ENCODE data around the gene PDE7B.

The PDE7B gene

DNA sequence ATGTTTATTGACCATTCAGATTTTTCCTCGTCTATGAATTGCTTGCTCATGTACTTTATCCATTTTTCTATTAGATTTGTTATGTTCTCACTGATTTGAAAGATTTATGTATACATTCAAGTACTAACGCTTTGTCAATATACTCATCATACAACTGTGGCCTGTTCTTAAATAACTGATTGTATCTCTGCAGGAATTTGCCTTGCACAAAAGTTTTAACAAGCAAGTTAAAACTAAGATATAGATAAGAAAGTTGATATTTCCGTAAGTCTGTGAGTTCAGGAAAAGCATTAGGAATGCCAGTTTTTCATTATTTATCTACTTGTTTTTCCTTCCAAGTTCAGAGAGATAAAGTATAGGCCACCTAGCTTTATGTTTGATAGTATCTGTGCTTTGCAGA lies 95.2 kb downstream of the PDE7B start:
- DNase-seq (ENCODE audit: low read depth) = peak; percentile 67
- TF ChIP-seq, protein P1, sequence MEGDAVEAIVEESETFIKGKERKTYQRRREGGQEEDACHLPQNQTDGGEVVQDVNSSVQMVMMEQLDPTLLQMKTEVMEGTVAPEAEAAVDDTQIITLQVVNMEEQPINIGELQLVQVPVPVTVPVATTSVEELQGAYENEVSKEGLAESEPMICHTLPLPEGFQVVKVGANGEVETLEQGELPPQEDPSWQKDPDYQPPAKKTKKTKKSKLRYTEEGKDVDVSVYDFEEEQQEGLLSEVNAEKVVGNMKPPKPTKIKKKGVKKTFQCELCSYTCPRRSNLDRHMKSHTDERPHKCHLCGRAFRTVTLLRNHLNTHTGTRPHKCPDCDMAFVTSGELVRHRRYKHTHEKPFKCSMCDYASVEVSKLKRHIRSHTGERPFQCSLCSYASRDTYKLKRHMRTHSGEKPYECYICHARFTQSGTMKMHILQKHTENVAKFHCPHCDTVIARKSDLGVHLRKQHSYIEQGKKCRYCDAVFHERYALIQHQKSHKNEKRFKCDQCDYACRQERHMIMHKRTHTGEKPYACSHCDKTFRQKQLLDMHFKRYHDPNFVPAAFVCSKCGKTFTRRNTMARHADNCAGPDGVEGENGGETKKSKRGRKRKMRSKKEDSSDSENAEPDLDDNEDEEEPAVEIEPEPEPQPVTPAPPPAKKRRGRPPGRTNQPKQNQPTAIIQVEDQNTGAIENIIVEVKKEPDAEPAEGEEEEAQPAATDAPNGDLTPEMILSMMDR (IDR thresholded peaks at IDR 0.05; ENCODE audit: control insufficient read depth, extremely low read depth, insufficient read depth) = no peak
- no peak overlapping the region for H3K4me3 ChIP-seq (ENCODE audit: low read depth, low read length)

DNA sequence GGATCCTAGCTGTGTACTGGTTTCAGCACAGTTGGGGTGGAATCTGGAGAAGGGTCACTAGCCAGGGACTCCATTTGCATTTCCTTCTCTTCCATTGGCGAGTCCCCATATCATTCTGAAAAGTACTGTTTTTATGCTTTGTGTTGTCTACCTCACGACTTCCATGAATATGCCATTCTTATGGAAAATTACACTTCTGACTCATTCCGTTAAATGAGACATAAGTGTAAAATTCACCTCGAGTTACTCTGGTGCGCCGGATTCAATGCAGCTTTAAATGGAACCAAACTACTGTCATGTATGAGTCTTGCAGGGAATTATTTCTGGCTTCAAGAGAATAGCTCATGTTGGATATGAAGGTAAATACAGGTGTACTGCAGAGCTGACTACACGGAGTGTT lies 99.2 kb downstream of the PDE7B start:
- H3K4me3 ChIP-seq (ENCODE audit: low read depth, low read length) = no peak overlapping the region
- DNase-seq (ENCODE audit: low read depth) = no peak
- TF ChIP-seq, protein P1 (IDR thresholded peaks at IDR 0.05; ENCODE audit: control insufficient read depth, extremely low read depth, insufficient read depth) = no peak

DNA sequence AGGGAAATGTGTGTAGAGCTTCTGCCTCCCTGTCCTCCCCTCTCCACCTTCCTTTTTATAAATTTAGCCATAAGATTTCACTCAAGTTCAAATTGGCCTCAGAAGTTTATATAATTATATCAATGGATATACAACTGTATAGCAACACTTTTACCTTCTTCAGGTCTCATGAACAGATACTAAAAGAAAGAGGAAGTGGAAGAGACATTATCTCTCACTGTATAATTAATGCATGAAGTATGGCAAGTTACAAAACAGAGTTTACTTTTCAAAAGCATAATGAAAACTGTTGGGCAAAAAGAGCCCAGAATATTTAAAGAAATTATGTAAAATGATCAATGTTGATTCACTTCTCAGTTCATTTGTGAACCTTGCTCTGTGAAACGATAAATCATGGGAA lies 99.7 kb downstream of the PDE7B start:
- no peak overlapping the region for H3K4me3 ChIP-seq (ENCODE audit: low read depth, low read length)
- TF ChIP-seq, protein P1 (IDR thresholded peaks at IDR 0.05; ENCODE audit: control insufficient read depth, extremely low read depth, insufficient read depth) = no peak
- DNase-seq (ENCODE audit: low read depth) = no peak

DNA sequence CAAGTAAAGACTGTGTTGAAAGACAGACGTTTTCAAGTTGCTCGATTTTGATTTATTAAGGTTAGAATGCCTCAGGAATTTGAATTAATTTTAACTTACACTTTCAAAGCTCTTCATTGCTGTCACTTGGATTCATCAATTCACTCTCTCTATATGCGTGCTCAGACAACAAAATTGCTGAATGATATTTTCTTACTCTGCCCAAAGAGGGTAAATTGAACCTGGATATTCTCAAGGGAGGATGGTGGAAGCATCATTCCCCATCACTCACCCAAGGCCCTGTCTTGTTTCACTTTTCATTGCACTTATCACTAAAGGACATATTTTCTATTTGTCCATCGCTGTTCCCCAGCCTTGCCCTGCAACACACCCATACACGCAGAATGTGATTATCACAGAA lies 102.3 kb downstream of the PDE7B start:
- DNase-seq (ENCODE audit: low read depth) = no peak
- TF ChIP-seq, protein P1 (IDR thresholded peaks at IDR 0.05; ENCODE audit: control insufficient read depth, extremely low read depth, insufficient read depth) = no peak
- H3K4me3 ChIP-seq (ENCODE audit: low read depth, low read length) = no peak overlapping the region

DNA sequence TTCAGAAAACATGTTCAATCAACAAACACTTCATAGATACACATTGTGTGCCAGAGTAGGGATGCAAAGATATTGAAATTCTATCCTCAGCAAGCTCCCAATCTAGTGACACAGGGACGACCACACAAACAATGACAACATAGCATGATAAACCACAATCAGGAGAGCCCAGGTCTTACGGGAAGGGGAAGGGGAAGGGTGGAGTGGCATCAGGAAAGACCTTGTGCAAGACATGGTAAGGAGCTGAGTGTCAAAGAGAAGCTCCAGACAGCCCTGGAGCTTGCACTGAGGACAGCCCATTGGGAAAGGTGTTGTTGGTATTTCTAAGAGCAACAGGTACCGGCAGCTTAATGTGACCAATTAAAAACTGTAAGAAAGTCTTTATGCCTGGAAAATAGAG lies 103.6 kb downstream of the PDE7B start:
- TF ChIP-seq, protein P1 (IDR thresholded peaks at IDR 0.05; ENCODE audit: control insufficient read depth, extremely low read depth, insufficient read depth) = no peak
- no peak overlapping the region for H3K4me3 ChIP-seq (ENCODE audit: low read depth, low read length)
- no peak for DNase-seq (ENCODE audit: low read depth)

DNA sequence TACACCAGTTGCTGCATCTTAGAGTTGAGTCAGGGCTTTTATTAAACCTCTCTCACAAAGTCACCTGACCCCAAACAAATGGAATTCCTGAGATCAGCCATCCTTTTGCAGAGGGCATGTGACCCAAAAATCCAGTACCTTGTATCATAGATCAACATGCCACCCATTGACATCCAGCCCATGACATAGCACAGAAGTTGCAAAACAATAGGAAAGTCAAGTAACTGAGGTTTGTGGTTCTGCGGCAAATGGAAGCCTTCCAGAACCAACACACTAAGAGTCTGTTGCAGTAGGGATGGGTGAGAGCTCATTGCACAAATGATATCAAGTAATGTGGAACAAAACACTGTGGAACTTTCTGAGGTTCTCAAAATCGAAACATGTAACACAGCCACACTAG lies 111.2 kb downstream of the PDE7B start:
- no peak overlapping the region for H3K4me3 ChIP-seq (ENCODE audit: low read depth, low read length)
- no peak for DNase-seq (ENCODE audit: low read depth)
- TF ChIP-seq, protein P1 (IDR thresholded peaks at IDR 0.05; ENCODE audit: control insufficient read depth, extremely low read depth, insufficient read depth) = no peak

DNA sequence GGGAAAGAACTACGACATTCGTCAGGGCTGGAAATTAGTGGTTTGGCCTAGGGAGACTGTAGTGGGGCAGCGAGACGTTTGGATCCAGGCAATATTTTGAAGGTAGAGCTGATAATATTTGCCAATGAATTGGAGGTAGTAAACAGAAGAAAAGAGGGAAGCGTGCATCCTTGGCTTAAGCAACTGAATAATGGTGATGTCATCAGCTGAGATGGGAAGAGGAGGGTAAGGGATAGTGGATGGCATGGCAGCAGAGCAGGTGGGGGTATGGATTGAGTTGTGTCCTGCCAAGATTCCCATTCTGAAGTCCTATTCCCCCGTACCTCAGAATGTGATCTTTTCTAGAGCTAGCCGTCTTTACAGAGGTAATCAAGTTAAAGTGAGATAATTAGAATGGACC lies 119.2 kb downstream of the PDE7B start:
- H3K4me3 ChIP-seq (ENCODE audit: low read depth, low read length) = no peak overlapping the region
- no peak for DNase-seq (ENCODE audit: low read depth)
- TF ChIP-seq, protein P1 (IDR thresholded peaks at IDR 0.05; ENCODE audit: control insufficient read depth, extremely low read depth, insufficient read depth) = no peak
